T-helper 1 cell treated with Interleukin-12 subunit alpha and Interleukin-12 subunit beta and Interleukin-4 antibody, amounts not matched to agents 30 ng/mL and 1 ng/mL, for 36 hours (primary cell): ENCODE data around the gene DCTN3. TPM values are rescaled to one million over a fixed set of nuclear protein-coding genes. Genes with fewer than 3 reads are reported as not detected.

ENCODE experiments used
- intact Hi-C: fragments of 100-400 bp; cut with micrococcal nuclease; formaldehyde crosslinking; loops from one replicate; pipeline ENCODE4 v1.15.1; 2024
- total RNA-seq: library from RNA; stranded (reverse); gene quantifications from 2 replicates; pipeline ENCODE4 v1.2.3, GENCODE V29; 2022

Gene DCTN3
- total RNA-seq, 1 donor from 2014 or later: 108 TPM

DNA sequence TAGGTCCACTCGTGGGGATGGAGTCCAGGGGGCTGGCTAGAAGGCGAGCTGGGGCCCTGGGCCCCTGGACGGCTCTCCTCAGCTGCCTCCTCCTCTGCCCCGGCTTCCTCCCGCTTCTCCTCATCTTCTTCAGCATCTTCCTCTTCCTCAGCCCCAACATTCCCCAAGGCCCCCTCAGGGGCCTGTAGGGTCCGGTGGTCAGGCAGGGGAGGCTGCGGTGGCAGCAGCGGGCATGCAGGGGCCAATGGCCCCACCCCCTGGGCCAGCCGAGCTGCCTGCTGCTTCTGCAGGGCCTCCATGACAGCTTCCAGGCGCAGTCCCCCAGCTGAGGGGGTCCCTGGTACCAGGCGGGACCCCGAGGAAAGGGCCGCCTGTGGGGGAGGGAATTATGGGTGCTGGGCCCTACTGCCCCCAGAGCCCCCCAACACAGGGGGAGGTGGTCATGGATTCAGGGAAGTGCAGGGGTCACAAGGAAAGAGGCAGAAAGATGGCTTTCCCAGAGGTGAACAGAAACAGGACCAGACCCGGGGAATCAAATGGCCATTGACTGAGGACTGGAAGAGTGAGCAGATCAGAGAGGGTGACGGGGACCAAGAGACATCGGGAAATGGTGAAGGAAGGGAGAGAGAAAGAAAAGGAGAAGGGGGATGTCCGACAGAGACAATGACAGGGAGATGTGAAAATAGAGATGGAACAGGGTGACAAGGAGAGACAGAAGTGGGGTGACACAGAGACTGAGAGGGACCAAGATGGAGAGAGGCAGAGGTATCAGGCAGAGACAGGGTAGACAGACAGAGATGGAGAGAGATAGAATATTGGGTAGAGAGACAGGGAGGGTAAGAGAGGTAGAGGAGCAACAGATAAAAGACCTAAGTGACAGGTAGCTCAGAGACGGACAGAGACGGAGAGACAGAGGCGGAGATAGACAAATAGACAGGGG is 7.7 kb upstream of the DCTN3 start:
- intact Hi-C loops: loop anchor here (1.0 to 10.0 kb wide), 3 partner anchors 8 to 1027 kb away; partner anchors contain the start of genes CCDC107, DCTN3, RMRP and SIT1

- intact Hi-C loops: loop anchor here (10.0 kb wide), 1 partner anchor 1030 kb away; the partner anchor contains the start of genes CCDC107, RMRP and SIT1
Observed at GRCh38 chr9:34625186-34625486, 4.8 kb upstream of the DCTN3 start.

GRCh38 chr9:34624475-34625185 is 4.3 kb upstream of the DCTN3 start:
- intact Hi-C loops: loop anchor here (10.0 kb wide), 1 partner anchor 1030 kb away; the partner anchor contains the start of genes CCDC107, RMRP and SIT1

DNA sequence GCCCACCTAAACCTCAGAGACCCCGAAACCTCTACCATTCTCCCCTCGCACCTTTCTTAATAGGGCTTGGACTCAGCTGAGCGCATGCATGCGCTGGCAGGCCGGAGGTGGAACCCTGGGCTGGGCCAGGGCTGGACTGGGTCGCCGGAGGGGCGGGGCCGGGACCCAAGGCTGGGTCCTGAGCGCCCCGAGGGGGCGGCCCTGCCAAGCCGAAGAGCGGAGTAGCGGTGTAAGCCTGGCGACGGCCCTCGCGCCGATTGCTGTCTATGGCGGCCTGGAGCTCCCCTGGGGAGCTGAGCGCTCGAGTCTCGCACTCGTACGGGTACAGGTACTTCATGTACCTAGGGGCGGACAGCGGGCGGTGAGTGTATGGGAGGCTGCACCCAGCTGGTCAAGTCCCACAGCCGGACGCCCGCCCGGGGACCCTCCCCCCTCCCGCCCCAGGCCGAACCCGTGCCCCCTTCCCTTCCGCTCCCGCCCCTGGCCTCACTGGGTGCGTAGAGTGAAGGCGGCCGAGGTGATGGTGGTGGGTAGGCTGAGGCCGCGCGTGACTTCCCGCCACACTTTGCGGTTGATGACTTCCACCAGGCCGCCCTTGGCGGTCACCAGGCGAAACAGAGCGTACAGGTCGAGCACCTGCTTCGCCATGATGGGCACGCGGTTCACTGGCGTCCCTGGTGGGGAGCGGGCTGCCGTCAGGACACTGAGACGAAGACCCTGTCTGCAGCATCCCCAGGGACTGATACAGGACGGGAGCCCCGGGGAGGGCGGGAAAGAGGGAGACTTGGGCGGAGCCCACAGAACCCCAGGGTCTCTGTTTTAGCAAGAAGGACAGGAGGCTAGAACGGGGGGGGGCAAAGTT is 3.3 kb upstream of the DCTN3 start:
- intact Hi-C loops: loop anchor here (10.0 kb wide), 1 partner anchor 1031 kb away; the partner anchor contains the start of genes CCDC107, RMRP and SIT1

GRCh38 chr9:34615132-34615531 is 5.2 kb downstream of the DCTN3 start:
- intact Hi-C loops: no loop called here

DNA sequence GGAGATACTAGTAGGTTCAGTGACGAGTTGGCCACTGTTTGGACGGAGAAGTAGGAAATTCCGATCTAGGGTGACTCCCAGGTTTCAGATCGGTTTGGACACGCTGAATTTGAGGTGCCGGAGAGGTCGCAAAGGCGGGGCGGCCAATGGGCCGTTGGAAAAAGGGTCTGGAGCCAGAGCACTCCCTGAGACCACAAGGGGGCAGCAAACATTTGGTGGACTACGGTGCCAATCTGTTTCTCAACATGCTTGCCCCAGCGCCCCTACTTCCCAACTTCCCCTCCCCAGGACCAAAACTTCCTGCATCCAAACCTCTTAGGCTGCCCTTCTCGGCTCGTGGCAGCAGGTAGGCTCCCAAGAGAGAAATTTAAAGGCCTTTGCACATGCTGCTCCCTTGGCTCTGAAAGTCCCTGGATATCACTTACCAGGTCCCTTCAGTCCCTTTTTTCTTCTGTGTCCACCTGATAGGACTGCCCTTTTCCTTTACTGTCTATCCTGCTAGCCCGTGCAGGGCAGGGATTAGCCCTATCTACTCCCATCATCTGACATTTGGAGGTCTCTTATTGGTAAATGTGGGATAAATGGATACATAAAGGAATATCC is 7.4 kb downstream of the DCTN3 start:
- intact Hi-C loops: loop anchor here (1.0 to 5.0 kb wide), 15 partner anchors 7 to 797 kb away; partner anchors contain the start of genes ARID3C, DCTN3, DNAI1 and DNAJB5

- intact Hi-C loops: loop anchor here (1.0 to 5.0 kb wide), 15 partner anchors 8 to 796 kb away; partner anchors contain the start of genes ARID3C, DCTN3, DNAI1 and DNAJB5
Observed at GRCh38 chr9:34611811-34612787, 8.2 kb downstream of the DCTN3 start, which contains the start of gene RPP25L. RPP25L (minus strand) TSS chr9:34612097; CDS start chr9:34611296, 801 bp downstream.

- intact Hi-C loops: loop anchor here (5.0 kb wide), 2 partner anchors 376 to 461 kb away; partner anchors contain the start of genes DNAJB5 and VCP
Observed at GRCh38 chr9:34611251-34611810, 9.0 kb downstream of the DCTN3 start.

GRCh38 chr9:34610434-34611206 is 9.7 kb downstream of the DCTN3 start:
- intact Hi-C loops: loop anchor here (5.0 kb wide), 2 partner anchors 377 to 462 kb away; partner anchors contain the start of genes DNAJB5 and VCP

DNA sequence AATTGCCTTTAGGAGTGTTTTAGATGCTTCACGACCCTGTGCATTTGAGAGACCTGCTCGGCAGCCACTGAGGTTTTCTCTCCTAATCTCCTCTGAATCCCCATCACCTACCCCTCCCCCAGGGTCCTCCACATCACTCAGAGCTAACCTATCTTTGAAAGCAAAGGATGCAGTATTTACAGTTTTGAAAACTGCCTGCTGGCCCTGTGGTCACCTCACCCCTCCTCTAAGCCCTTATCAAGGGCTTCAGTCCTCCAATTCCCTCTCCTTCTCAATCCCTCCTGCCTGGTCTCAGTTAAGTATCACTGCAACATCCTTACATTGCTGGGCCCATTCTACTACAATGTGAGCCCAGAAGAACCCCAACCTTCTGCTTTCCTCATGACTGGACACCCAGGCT is 13.0 kb downstream of the DCTN3 start:
- intact Hi-C loops: no loop called here

DNA sequence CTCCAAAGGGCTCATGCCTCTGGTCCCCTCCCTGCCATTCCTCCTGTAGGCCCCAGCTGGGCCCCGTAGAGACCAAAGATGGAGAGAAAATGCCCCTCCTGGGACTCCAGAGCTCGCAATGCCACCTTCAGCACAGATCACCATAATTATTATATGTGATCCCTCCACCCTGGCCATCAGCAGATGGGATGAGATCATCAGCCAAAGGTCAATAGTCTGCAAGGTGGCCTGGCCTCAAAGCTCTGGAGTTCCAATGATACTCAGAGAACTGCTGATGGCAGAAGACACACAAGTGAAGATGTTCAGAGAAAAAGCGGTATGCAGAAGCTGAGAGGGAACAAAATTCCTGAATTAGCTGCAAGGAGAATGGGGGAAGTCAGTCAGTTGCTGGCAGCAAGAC is 13.4 kb downstream of the DCTN3 start:
- intact Hi-C loops: no loop called here

DNA sequence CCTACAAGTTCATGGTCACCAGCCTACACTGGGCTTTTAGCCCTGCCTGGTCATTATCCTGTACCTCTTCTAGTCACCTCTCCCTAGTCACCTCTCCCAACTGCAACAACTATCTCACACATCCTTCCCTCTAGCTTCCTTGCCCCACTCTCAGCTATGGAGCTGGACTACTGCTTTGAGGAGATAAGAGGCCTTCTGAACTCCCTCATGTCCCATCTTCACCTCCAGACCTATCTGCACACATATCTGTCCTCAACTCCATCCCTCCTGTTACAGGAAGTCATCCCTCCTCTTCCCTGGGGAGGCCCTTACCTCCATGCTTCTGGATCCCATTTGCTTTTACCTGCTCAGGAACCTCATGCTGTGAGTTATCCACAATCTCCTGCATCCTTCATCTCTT is 14.1 kb downstream of the DCTN3 start:
- intact Hi-C loops: no loop called here

- intact Hi-C loops: loop anchor here (1.0 kb wide), 4 partner anchors 12 to 166 kb away; no protein-coding TSS in a partner anchor
Observed at GRCh38 chr9:34603610-34604231, 16.6 kb downstream of the DCTN3 start.

- intact Hi-C loops: no loop called here
Observed at GRCh38 chr9:34601937-34602573, 18.2 kb downstream of the DCTN3 start.

DNA sequence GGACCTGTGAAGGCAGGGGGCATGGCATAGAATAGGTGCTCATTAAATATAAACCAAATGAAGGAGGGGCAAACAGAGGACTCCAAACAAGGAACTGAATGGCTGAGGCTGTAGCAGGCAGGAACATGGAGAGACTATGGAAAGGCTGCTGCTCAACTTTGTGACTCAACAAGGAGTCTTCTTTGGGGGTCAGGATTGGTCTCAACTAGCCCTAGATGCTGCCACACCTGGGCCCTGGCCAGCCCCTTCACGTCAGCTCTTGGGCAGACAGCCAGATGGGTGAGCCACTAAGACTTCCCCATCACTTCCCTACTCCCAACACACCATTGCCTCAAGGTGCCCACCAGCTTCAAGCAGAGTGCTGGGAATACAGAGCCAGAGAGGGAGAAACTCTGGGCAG is 19.4 kb downstream of the DCTN3 start:
- intact Hi-C loops: no loop called here

GRCh38 chr9:34599546-34599945 is 20.7 kb downstream of the DCTN3 start:
- intact Hi-C loops: no loop called here

DNA sequence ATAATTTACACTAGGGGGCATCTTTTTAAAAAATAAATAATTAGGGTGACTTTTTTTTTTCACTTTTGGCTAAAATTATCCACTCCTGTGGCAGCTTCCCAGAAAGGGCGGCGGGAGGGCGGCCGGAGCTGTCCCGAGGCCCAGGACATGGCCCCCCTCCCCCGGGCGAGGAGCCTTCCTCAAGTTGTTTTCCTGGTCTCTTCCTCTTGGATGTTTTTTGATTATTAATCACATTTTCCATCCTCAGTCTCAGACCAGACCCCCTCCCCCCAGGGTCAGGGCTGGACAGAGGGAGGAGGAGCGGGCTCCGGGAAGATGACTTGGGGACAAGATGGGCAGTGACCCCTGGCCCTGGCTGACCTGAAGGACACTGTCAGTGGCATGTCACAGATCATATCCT is 26.1 kb downstream of the DCTN3 start:
- intact Hi-C loops: no loop called here
